Keratinocyte (primary cell): ENCODE measurements around the gene TMPRSS12. TPM values are rescaled to one million over a fixed set of nuclear protein-coding genes. Genes with fewer than 3 reads are reported as not detected.
"Not testable (repeated sequence)": the region's sequence is repeated elsewhere in the genome, so short reads cannot be mapped to it uniquely, and the experiment has no call there.

Experiments
- DNase-seq: peaks from one replicate; pipeline ENCODE4 v3.0.0-alpha.2; 2011; ENCODE audit warnings: low read depth, missing footprints, low spot score
- FAIRE-seq: peaks from 2 replicates; lab custom pipeline; 2011; peaks lifted over from hg19 to GRCh38; lab: Jason Lieb, UNC
- H2AFZ ChIP-seq: 2 replicates; pipeline ENCODE4 v1.6.0; 2012; ENCODE audit warnings: low read length, control low read depth, inconsistent platforms; ENCODE audit not compliant: control insufficient read depth
- H3K27ac ChIP-seq: 2 replicates; pipeline ENCODE4 v1.5.1; 2011; ENCODE audit warnings: low read length; ENCODE audit not compliant: control insufficient read depth, insufficient read depth
- H3K27me3 ChIP-seq: 3 replicates; pipeline ENCODE4 v1.6.0; 2011; ENCODE audit warnings: low read length; ENCODE audit not compliant: control insufficient read depth, insufficient read depth; ENCODE audit errors: extremely low read depth
- H3K36me3 ChIP-seq, 2 experiments: 2 replicates in 1 of 2; 3 replicates in 1 of 2; pipeline ENCODE4 v1.5.1; 2011; ENCODE audit warnings: low read length in 2 of 2, mild to moderate bottlenecking in 1 of 2; ENCODE audit not compliant: control insufficient read depth in 2 of 2, insufficient read depth in 2 of 2; ENCODE audit errors: extremely low read depth in 1 of 2
- H3K4me1 ChIP-seq: 3 replicates; pipeline ENCODE4 v1.5.1; 2011; ENCODE audit warnings: low read length; ENCODE audit not compliant: control insufficient read depth, insufficient read depth; ENCODE audit errors: extremely low read depth
- H3K4me2 ChIP-seq: 3 replicates; pipeline ENCODE4 v1.6.0; 2011; ENCODE audit warnings: low read depth, low read length; ENCODE audit not compliant: control insufficient read depth, insufficient read depth; ENCODE audit errors: extremely low read depth
- H3K4me3 ChIP-seq, 3 experiments: fragments of 200-600 bp in 1 of 3; sonication (generic) in 1 of 3; 2 replicates in 2 of 3; 3 replicates in 1 of 3; pipeline ENCODE4 v1.5.1; 2011 to 2016; ENCODE audit warnings: low read length in 3 of 3, mild to moderate bottlenecking in 3 of 3, control low read depth in 2 of 3, inconsistent platforms in 1 of 3, low read depth in 1 of 3, mixed read lengths in 1 of 3, mixed run types in 1 of 3, moderate library complexity in 1 of 3; ENCODE audit not compliant: control insufficient read depth in 2 of 3, insufficient read depth in 2 of 3; ENCODE audit errors: extremely low read depth in 1 of 3
- H3K79me2 ChIP-seq: 2 replicates; pipeline ENCODE4 v1.6.0; 2012; ENCODE audit warnings: low read length; ENCODE audit not compliant: control insufficient read depth, insufficient read depth
- H3K9ac ChIP-seq: 3 replicates; pipeline ENCODE4 v1.6.0; 2011; ENCODE audit warnings: low read length; ENCODE audit not compliant: control insufficient read depth, insufficient read depth; ENCODE audit errors: extremely low read depth
- H3K9me1 ChIP-seq: 3 replicates; pipeline ENCODE4 v1.6.0; 2011; ENCODE audit warnings: low read length; ENCODE audit not compliant: control insufficient read depth, insufficient read depth; ENCODE audit errors: extremely low read depth
- H3K9me3 ChIP-seq: 2 replicates; pipeline ENCODE4 v1.5.1; 2012; ENCODE audit warnings: low read depth, low read length; ENCODE audit not compliant: control insufficient read depth
- H4K20me1 ChIP-seq: 3 replicates; pipeline ENCODE4 v1.6.0; 2011; ENCODE audit warnings: low read length; ENCODE audit not compliant: control insufficient read depth, insufficient read depth; ENCODE audit errors: extremely low read depth
- EZH2 ChIP-seq: IDR thresholded peaks from one replicate; pipeline ENCODE4 v1.6.1; 2012; ENCODE audit warnings: inconsistent platforms, mild to moderate bottlenecking, low read length, moderate library complexity
- dilution Hi-C: fragments of 300-500 bp; cut with MboI; formaldehyde crosslinking; loops from one replicate; pipeline ENCODE4 v1.7.0; 2020; ENCODE audit warnings: low sequenced_read_pairs; ENCODE audit not compliant: extremely low pct_ligation_motif_present
- polyA plus RNA-seq, 5 experiments: library from polyadenylated mRNA; depleted of rRNA in 3 of 5; stranded (reverse) in 3 of 5; stranded (forward) in 1 of 5; unstranded in 1 of 5; fragments of >200 nt; gene quantifications; 1 replicate in 1 of 5; 2 replicates in 3 of 5; 3 replicates in 1 of 5; pipeline versions ENCODE4 v1.2.1 to v1.2.3, GENCODE V29; 2011 to 2012; ENCODE audit warnings: missing spikeins in 2 of 5, low read depth in 1 of 5, low replicate concordance in 1 of 5
- TF ChIP-seq, protein P1 (sequence below), 3 experiments: IDR thresholded peaks in 1 of 3; conservative IDR thresholded peaks in 1 of 3; optimal IDR thresholded peaks in 1 of 3; 2 replicates in 2 of 3; 3 replicates in 1 of 3; pipeline versions ENCODE3 to v1.5.1; 2011; ENCODE audit warnings: low read length in 3 of 3, mild to moderate bottlenecking in 3 of 3, moderate library complexity in 2 of 3, control low read depth in 1 of 3, inconsistent platforms in 1 of 3; ENCODE audit not compliant: insufficient read depth in 2 of 3; ENCODE audit errors: extremely low read depth in 1 of 3

Gene TMPRSS12
- polyA plus RNA-seq, 1 donor (not counting 4 experiments of a cell fraction or from before 2014, with no cell fraction given), result not detected

DNA sequence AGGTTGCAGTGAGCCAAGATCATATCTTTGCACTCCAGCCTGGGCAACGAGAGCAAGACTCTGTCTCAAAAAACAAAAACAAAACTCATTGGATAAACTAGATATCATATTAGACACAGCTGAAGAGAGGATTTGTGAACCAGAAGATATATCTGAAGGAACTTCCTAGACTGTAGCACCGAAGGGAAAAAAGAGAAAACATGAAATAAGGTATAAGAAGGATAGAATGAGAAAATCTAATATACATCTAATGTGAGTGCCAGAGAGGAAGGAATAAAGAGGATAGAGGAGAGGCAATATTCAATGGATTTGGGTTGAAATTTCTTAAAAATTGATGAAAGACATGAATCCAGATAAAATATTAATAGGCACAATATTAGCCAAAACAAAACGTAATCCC lies 22.5 kb downstream of the TMPRSS12 start:
- Histone ChIP-seq H3K79me2 (no peaks in the 10 kb centered on the region), H3K27me3 (no peaks in the 10 kb centered on the region), H2AFZ (no peak overlapping the region), H3K4me1 (peaks cover 6% of the 10 kb centered on the region), H3K9ac (no peak overlapping the region), H3K27ac (no peak overlapping the region), H3K9me1 (no peaks in the 10 kb centered on the region), H3K9me3 (no peaks in the 10 kb centered on the region), H4K20me1 (no peaks in the 10 kb centered on the region), H3K4me2 (no peak overlapping the region), H3K4me3 (no peak overlapping the region), H3K36me3 (no peaks in the 10 kb centered on the region)
- DNase-seq (no peak), FAIRE-seq (no peak)
- dilution Hi-C loops, result no loop called here
- TF ChIP-seq EZH2, result no peak
- TF ChIP-seq, protein P1, sequence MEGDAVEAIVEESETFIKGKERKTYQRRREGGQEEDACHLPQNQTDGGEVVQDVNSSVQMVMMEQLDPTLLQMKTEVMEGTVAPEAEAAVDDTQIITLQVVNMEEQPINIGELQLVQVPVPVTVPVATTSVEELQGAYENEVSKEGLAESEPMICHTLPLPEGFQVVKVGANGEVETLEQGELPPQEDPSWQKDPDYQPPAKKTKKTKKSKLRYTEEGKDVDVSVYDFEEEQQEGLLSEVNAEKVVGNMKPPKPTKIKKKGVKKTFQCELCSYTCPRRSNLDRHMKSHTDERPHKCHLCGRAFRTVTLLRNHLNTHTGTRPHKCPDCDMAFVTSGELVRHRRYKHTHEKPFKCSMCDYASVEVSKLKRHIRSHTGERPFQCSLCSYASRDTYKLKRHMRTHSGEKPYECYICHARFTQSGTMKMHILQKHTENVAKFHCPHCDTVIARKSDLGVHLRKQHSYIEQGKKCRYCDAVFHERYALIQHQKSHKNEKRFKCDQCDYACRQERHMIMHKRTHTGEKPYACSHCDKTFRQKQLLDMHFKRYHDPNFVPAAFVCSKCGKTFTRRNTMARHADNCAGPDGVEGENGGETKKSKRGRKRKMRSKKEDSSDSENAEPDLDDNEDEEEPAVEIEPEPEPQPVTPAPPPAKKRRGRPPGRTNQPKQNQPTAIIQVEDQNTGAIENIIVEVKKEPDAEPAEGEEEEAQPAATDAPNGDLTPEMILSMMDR (optimal IDR thresholded peaks at IDR 0.05 in 1 of 3, IDR thresholded peaks at IDR 0.05 in 1 of 3, conservative IDR thresholded peaks at IDR 0.05 in 1 of 3; ENCODE audit: extremely low read depth in 1 of 3, insufficient read depth in 2 of 3, low read length in 3 of 3), result no peak

DNA sequence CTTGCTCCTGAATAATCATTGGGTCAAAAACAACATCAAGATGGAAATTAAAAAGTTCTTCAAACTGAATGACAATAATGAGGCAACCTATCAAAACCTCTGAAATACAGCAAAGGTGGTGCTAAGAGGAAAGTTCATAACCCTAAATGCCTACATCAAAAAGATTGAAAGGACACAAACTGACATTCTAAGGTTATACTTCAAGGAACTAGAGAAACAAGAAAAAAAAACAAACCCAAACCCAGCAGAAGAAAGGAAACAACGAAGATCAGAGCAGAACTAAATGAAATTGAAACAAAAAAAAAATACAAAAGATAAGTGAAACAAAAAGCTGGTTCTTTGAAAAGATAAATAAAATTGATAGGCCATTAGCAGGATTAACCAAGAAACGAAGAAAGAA lies 26.2 kb downstream of the TMPRSS12 start:
- H2AFZ ChIP-seq, H3K27me3 ChIP-seq, H3K79me2 ChIP-seq, H3K9me1 ChIP-seq, H3K4me3 ChIP-seq, H4K20me1 ChIP-seq, H3K9ac ChIP-seq, FAIRE-seq, DNase-seq, dilution Hi-C loops, H3K9me3 ChIP-seq, H3K27ac ChIP-seq, H3K4me1 ChIP-seq, H3K36me3 ChIP-seq, H3K4me2 ChIP-seq: not testable (repeated sequence)

DNA sequence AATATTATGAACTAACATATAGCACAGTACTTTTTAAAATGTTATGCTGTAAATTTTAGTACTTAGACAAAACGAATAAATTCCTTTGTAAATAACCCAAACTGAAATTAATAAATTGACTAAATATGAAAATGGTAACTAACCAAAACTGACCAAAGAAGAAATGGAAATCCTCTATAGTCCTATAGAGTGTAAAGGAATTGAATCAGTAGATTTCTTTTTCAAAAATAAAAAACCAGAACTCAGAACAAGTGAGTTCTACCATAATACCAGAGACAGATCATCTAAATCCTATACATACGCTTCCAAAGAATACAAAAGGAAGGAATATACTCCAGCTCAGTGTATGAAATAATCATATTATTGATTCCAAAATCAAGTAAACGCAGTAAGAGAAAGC lies 39.8 kb downstream of the TMPRSS12 start:
- Histone ChIP-seq H3K9ac (no peak overlapping the region), H3K4me1 (no peaks in the 10 kb centered on the region), H3K36me3 (no peaks in the 10 kb centered on the region), H3K27ac (no peak overlapping the region), H3K4me3 (no peak overlapping the region), H2AFZ (no peak overlapping the region), H3K27me3 (no peaks in the 10 kb centered on the region), H3K4me2 (no peak overlapping the region), H3K9me1 (no peaks in the 10 kb centered on the region), H3K9me3 (peaks cover 5% of the 10 kb centered on the region), H4K20me1 (no peaks in the 10 kb centered on the region), H3K79me2 (no peaks in the 10 kb centered on the region)
- dilution Hi-C loops, result no loop called here
- no peak for FAIRE-seq
- DNase-seq, result no peak
- TF ChIP-seq EZH2, result no peak
- TF ChIP-seq, protein P1 (optimal IDR thresholded peaks at IDR 0.05 in 1 of 3, IDR thresholded peaks at IDR 0.05 in 1 of 3, conservative IDR thresholded peaks at IDR 0.05 in 1 of 3; ENCODE audit: extremely low read depth in 1 of 3, insufficient read depth in 2 of 3, low read length in 3 of 3), result no peak
